Muscle layer of colon (tissue), 2 donors: ENCODE measurements around the gene MPRIP.

Experiments
- H3K27ac ChIP-seq: one replicate; pipeline ENCODE4 v1.7.0; 2013; ENCODE audit warnings: low read depth, mild to moderate bottlenecking, low read length, moderate library complexity
- H3K27me3 ChIP-seq, 2 donors: one replicate each; pipeline ENCODE4 v1.7.0; 2013; ENCODE audit warnings: low read length in 2 of 2, mild to moderate bottlenecking in 2 of 2; ENCODE audit not compliant: insufficient read depth in 2 of 2, control insufficient read depth in 1 of 2
- H3K36me3 ChIP-seq: one replicate; pipeline ENCODE4 v1.7.0; 2013; ENCODE audit warnings: mild to moderate bottlenecking, low read length; ENCODE audit not compliant: insufficient read depth
- H3K4me1 ChIP-seq: one replicate; pipeline ENCODE4 v1.7.0; 2013; ENCODE audit warnings: mild to moderate bottlenecking, low read length; ENCODE audit not compliant: insufficient read depth
- H3K4me3 ChIP-seq, 2 donors: one replicate each; pipeline ENCODE4 v1.7.0; 2013; ENCODE audit warnings: low read length in 2 of 2, low read depth in 1 of 2, mild to moderate bottlenecking in 1 of 2, moderate library complexity in 1 of 2
- H3K9ac ChIP-seq: one replicate; pipeline ENCODE4 v1.7.0; 2013; ENCODE audit warnings: low read length
- H3K9me3 ChIP-seq: one replicate; pipeline ENCODE4 v1.7.0; 2013; ENCODE audit warnings: mild to moderate bottlenecking, low read length
- donor health status: abdominal sarcoma.
- donor health status: Adenocarcinoma of cecum.

Gene MPRIP

DNA sequence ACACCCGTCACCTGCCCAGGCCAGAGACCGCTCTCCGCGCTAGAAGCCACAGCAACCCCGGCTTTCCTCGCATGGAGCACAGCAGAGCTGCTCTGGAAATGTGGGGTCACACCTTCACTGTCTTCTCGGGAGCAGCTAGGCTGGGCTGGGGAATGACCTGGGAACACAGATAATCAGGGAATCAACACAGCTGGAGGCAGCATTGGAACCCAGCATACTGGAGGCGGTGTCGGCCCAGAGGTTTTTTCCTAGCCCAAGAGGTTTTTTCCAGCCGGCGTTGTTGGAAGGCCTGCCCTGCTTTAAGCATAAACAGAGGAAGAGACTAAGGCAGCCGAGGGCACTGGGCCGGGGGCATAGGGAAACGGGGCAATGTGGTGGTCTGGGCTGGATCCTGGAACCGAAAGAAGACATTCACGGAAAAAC lies 164.7 kb downstream of the MPRIP start:
- Histone ChIP-seq H3K4me3 (peak overlapping the region in 1 of 2 donors; percentile 52), H3K9ac (peak overlapping the region; percentile 53)

GRCh38 chr17:17207998-17208397 lies 165.7 kb downstream of the MPRIP start:
- Histone ChIP-seq H3K27ac (no peak overlapping the region), H3K4me1 (peaks cover 30% of the 10 kb centered on the region)

More for the DNA sequence above, 164.7 kb downstream of the MPRIP start:
- peaks cover 40% of the 10 kb centered on the region for H3K4me1 ChIP-seq
- H3K27me3 ChIP-seq = no peaks in the 10 kb centered on the region
- peak overlapping the region; percentile 98 for H3K27ac ChIP-seq
- no peaks in the 10 kb centered on the region for H3K9me3 ChIP-seq
- H3K36me3 ChIP-seq = peaks cover 11% of the 10 kb centered on the region

GRCh38 chr17:17213775-17214174 lies 171.5 kb downstream of the MPRIP start:
- Histone ChIP-seq H3K9ac (no peak overlapping the region), H3K4me1 (no peaks in the 10 kb centered on the region), H3K4me3 (no peak overlapping the region), H3K27ac (no peak overlapping the region), H3K27me3 (no peaks in the 10 kb centered on the region), H3K36me3 (peaks cover 57% of the 10 kb centered on the region), H3K9me3 (no peaks in the 10 kb centered on the region)

More at GRCh38 chr17:17207998-17208397, 165.7 kb downstream of the MPRIP start:
- Histone ChIP-seq H3K9ac (no peak overlapping the region), H3K4me3 (no peak overlapping the region), H3K27me3 (no peaks in the 10 kb centered on the region), H3K36me3 (peaks cover 4% of the 10 kb centered on the region), H3K9me3 (no peaks in the 10 kb centered on the region)

DNA sequence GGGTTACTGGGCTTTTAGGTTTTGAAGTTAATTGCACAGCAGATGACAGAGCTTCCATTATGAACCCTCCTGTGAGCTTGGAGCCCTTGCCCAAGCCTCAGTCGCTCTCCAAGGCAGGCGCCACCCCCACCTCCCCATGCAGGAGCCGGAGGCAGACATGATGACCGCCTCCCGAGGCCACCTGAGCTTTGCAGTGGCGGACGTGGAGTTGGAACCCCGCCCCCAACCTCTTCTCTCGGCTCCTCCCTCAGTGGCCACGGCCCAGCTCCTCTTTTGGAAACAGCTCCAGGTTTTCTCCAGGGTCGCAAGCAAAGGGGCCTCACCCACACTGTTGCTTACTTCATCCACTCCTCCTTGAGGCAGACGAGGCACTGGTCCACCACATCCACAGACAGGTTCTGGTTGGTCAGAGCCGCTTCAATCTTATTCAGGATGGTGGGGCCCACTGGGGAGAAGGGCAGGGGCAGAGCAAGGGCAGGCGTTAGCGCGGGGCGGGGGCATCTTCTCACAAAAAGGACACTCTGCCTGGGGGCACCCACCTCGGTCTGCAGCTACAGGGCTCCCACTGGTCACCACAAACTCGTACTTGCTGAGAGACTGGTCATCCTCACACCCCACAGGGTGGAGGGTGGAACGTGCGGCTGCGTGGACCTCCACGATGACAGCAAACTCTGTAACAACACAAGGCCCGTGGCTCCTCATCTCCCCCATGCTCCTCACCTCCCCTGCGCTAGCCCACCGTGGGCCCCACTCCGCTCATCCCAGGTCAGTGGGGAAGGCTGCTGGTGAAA lies 172.6 kb downstream of the MPRIP start:
- Histone ChIP-seq H3K9ac (no peak overlapping the region), H3K36me3 (peaks cover 62% of the 10 kb centered on the region), H3K27me3 (no peaks in the 10 kb centered on the region), H3K27ac (no peak overlapping the region), H3K4me1 (no peaks in the 10 kb centered on the region), H3K4me3 (no peak overlapping the region), H3K9me3 (no peaks in the 10 kb centered on the region)

- Histone ChIP-seq H3K27me3 (no peaks in the 10 kb centered on the region), H3K9ac (no peak overlapping the region), H3K36me3 (peaks cover 70% of the 10 kb centered on the region), H3K4me3 (no peak overlapping the region), H3K4me1 (no peaks in the 10 kb centered on the region), H3K27ac (no peak overlapping the region), H3K9me3 (no peaks in the 10 kb centered on the region)
Measured at GRCh38 chr17:17215575-17215974, 173.3 kb downstream of the MPRIP start.

DNA sequence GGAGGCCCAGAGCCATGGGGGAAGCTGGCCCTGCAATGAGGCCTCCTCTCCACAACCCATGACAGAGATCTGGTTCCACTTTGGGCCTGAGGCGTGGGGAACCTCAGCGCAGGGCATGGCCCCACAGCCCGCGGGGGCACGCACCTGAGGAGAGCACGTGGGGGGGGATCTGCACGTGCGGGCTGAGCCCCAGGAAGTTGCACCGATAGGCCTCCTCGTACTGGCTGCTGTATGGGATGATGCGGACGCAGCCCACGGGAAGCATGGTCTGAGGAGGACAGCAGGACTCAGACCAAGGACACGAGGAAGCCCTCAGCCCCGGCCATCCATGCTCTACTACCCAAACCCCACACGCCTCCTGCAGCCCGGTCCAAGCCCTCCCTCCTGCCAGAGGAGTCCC lies 174.0 kb downstream of the MPRIP start:
- no peaks in the 10 kb centered on the region for H3K4me1 ChIP-seq
- no peak overlapping the region for H3K9ac ChIP-seq
- H3K9me3 ChIP-seq = no peaks in the 10 kb centered on the region
- H3K36me3 ChIP-seq = peaks cover 76% of the 10 kb centered on the region
- H3K27ac ChIP-seq = no peak overlapping the region
- H3K4me3 ChIP-seq = no peak overlapping the region
- no peaks in the 10 kb centered on the region for H3K27me3 ChIP-seq

DNA sequence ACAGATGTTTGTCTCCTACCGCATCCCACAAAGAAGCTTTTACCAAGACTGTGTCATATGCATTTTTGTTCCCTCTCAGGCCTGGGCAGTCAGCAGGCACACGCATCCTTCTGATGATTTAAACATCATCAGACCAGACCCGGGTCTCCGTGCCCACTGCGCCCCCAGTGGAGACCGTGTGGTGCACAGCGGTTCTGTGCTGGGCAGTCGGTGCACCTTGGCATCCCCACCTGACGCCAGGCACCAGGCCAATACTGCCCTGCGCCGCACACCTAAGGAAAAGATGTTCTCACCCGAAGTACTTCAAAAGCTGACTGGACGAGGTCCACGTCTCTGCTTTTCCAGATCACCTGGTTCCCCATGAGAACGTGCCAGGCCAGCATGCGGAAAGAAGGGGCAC lies 174.5 kb downstream of the MPRIP start:
- H3K27me3 ChIP-seq = no peaks in the 10 kb centered on the region
- no peaks in the 10 kb centered on the region for H3K4me1 ChIP-seq
- H3K9ac ChIP-seq = no peak overlapping the region
- no peaks in the 10 kb centered on the region for H3K9me3 ChIP-seq
- H3K36me3 ChIP-seq = peaks cover 82% of the 10 kb centered on the region
- H3K4me3 ChIP-seq = no peak overlapping the region
- H3K27ac ChIP-seq = no peak overlapping the region

DNA sequence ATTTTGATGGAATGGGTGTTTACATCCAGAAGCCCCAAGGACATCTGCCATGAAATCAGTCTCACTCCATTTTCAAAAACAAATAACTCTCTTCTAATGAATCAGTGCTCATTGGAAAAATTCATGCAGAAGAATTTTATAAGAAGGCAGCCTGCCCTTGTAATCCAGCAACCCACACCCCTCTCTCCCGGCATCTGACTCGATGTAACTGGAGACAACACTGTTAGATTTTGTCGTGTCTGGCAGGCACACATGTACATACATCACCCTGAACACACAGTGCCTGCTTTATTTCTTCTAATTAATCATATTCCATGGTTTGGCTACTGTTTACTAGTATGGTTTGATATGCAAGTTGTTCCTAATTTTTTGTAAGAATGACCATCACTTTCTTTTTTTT lies 175.7 kb downstream of the MPRIP start:
- H3K9ac ChIP-seq = no peak overlapping the region
- no peak overlapping the region for H3K27ac ChIP-seq
- H3K27me3 ChIP-seq = no peaks in the 10 kb centered on the region
- no peaks in the 10 kb centered on the region for H3K4me1 ChIP-seq
- H3K4me3 ChIP-seq = no peak overlapping the region
- H3K36me3 ChIP-seq = peaks cover 89% of the 10 kb centered on the region
- no peaks in the 10 kb centered on the region for H3K9me3 ChIP-seq

DNA sequence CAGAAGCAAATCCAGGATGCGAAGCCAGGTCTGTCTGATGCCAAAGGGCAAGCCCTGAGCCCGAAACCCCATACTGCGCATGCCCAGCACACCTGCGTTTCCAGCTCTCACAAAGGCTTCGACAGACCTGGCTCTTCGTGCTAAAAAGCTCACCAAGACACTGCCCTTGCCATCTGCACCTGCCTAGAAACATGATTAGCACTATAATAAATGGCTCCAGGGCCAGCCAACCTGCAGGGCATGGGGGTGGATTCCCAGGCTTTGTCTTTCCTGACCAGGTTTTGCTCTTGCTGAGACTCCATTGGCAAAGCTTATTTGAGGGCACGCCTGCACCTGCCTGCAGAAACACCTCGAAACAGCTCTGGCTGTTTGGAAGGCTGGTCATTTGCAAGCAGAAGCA lies 178.3 kb downstream of the MPRIP start:
- Histone ChIP-seq H3K36me3 (peaks cover 89% of the 10 kb centered on the region), H3K4me3 (no peak overlapping the region), H3K27ac (no peak overlapping the region), H3K27me3 (no peaks in the 10 kb centered on the region), H3K9me3 (no peaks in the 10 kb centered on the region), H3K4me1 (no peaks in the 10 kb centered on the region), H3K9ac (no peak overlapping the region)

DNA sequence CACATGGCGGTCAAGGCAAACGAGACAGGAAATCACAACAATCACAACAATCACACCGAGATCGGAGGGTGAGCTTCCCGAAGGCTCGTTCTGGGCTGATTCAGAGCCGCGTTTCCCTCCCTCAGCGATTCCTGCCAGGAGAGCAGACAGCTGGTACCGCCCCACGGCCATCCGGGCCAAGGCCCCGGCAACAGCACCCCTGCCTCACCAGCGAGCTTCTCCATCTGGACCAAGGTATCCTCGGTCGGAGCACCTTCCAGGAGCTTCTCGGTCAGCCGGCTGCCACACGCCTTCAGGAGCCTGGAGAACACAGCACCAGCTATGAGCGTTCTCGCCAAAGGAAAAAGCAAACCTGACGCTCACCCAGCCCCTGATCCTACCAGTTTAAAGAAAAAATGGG lies 179.1 kb downstream of the MPRIP start:
- peaks cover 89% of the 10 kb centered on the region for H3K36me3 ChIP-seq
- no peaks in the 10 kb centered on the region for H3K9me3 ChIP-seq
- H3K27me3 ChIP-seq = no peaks in the 10 kb centered on the region
- no peak overlapping the region for H3K27ac ChIP-seq
- no peaks in the 10 kb centered on the region for H3K4me1 ChIP-seq
- H3K4me3 ChIP-seq = no peak overlapping the region
- H3K9ac ChIP-seq = no peak overlapping the region

DNA sequence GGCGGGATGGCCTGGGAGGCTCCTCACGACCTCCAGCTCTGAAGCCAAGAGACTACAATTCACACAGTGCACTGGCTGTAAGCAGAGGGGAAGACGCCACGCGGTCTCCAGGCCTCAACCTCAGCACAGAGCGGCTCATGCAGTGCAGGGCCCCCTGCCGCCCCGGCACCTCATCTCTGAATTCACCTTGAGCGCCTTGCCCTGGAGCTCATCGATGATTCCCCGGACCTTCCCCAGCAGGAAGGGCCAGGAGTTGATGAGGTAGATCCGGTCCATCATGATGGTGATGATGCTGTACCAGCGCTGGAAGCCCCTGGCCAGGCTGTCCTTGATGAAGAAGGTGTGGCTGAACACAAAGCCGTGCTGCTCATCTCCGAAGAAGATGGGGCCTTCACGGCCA lies 181.5 kb downstream of the MPRIP start:
- Histone ChIP-seq H3K4me1 (no peaks in the 10 kb centered on the region), H3K9ac (no peak overlapping the region), H3K36me3 (peaks cover 89% of the 10 kb centered on the region), H3K4me3 (no peak overlapping the region), H3K27me3 (no peaks in the 10 kb centered on the region), H3K27ac (no peak overlapping the region), H3K9me3 (no peaks in the 10 kb centered on the region)

DNA sequence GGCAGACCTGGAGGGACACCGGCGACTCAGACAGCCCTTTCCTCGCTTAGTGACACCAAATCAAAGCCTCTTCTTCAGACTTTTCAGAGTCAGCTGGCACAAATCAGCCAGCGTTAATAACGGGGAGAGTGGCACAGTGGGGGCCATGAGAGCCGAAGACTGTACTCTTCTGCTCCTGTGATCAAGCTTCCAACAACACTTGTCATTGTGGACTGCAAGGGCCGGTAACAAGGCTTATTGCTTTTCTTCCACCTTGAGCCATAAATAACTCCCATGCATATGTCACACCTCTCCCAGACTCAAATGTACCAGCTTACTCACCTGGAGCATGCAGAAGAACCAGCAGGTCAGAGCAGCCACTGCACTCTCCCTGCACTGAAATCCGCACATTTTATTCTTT lies 181.9 kb downstream of the MPRIP start:
- Histone ChIP-seq H3K9ac (no peak overlapping the region), H3K27me3 (no peaks in the 10 kb centered on the region), H3K9me3 (no peaks in the 10 kb centered on the region), H3K36me3 (peaks cover 90% of the 10 kb centered on the region), H3K4me1 (no peaks in the 10 kb centered on the region), H3K4me3 (no peak overlapping the region), H3K27ac (no peak overlapping the region)
